OCI-LY1 (cell line): ENCODE data around the gene USP25.

Experiments
- H2AFZ ChIP-seq: fragments of 200-600 bp; sonication (generic), shearing (Covaris generic); 2 replicates; pipeline ENCODE4 v1.6.0; 2014; ENCODE audit warnings: antibody characterized with exemption, mild to moderate bottlenecking, low read length
- H3F3A ChIP-seq: fragments of 200-600 bp; sonication (generic), shearing (Covaris generic); 2 replicates; pipeline ENCODE4 v1.6.0; 2014; ENCODE audit warnings: mild to moderate bottlenecking, antibody characterized with exemption, low read length, moderate library complexity; ENCODE audit not compliant: insufficient read depth
- H3K27ac ChIP-seq: fragments of 200-600 bp; sonication (generic); 2 replicates; pipeline ENCODE4 v1.5.1; 2014; ENCODE audit warnings: low read length, mixed run types, mild to moderate bottlenecking, low read depth; ENCODE audit not compliant: poor library complexity, severe bottlenecking
- H3K27me3 ChIP-seq: fragments of 200-600 bp; sonication (generic); 2 replicates; pipeline ENCODE4 v1.6.0; 2014; ENCODE audit warnings: antibody characterized with exemption, mild to moderate bottlenecking, low read length, moderate library complexity; ENCODE audit not compliant: insufficient read depth
- H3K36me3 ChIP-seq: fragments of 200-600 bp; sonication (generic); 2 replicates; pipeline ENCODE4 v1.6.1; 2014; ENCODE audit warnings: mild to moderate bottlenecking, antibody characterized with exemption, low read length, moderate library complexity, mixed read lengths; ENCODE audit not compliant: insufficient read depth
- H3K4me1 ChIP-seq: fragments of 200-600 bp; sonication (generic); 2 replicates; pipeline ENCODE4 v1.5.1; 2014; ENCODE audit warnings: mild to moderate bottlenecking, low read length, moderate library complexity; ENCODE audit not compliant: insufficient read depth, severe bottlenecking
- H3K4me2 ChIP-seq: fragments of 200-600 bp; sonication (generic), shearing (Covaris generic); 2 replicates; pipeline ENCODE4 v1.6.1; 2014; ENCODE audit warnings: low read length
- H3K4me3 ChIP-seq: fragments of 200-600 bp; sonication (generic); 2 replicates; pipeline ENCODE4 v1.5.1; 2014; ENCODE audit warnings: low read length, low read depth, mild to moderate bottlenecking, mixed read lengths; ENCODE audit not compliant: poor library complexity, severe bottlenecking
- H3K79me2 ChIP-seq: fragments of 200-600 bp; shearing (Covaris generic); 2 replicates; pipeline ENCODE4 v1.6.1; 2016; ENCODE audit warnings: mixed run types, low read length, mixed read lengths; ENCODE audit not compliant: insufficient read depth
- H3K9ac ChIP-seq: fragments of 200-600 bp; sonication (generic), shearing (Covaris generic); 2 replicates; pipeline ENCODE4 v1.6.1; 2014; ENCODE audit warnings: mild to moderate bottlenecking, low read length, mixed read lengths
- H3K9me2 ChIP-seq: fragments of 200-600 bp; sonication (generic), shearing (Covaris generic); 2 replicates; pipeline ENCODE4 v1.6.1; 2014; ENCODE audit warnings: low read depth, mild to moderate bottlenecking, low read length, mixed read lengths
- H3K9me3 ChIP-seq: fragments of 200-600 bp; shearing (Covaris generic); 2 replicates; pipeline ENCODE4 v1.6.1; 2014; ENCODE audit warnings: low read length, mixed read lengths
- H4K20me1 ChIP-seq: fragments of 200-600 bp; sonication (generic), shearing (Covaris generic); 2 replicates; pipeline ENCODE4 v1.6.0; 2016; ENCODE audit warnings: mild to moderate bottlenecking, low read length; ENCODE audit not compliant: insufficient read depth
- EZH2 ChIP-seq: fragments of 200-600 bp; sonication (generic), shearing (Covaris generic); IDR thresholded peaks from 2 replicates; pipeline ENCODE4 v1.8.0; 2017; ENCODE audit warnings: borderline replicate concordance, mixed run types, mild to moderate bottlenecking, antibody characterized with exemption, low read length, moderate library complexity, mixed read lengths
- TF ChIP-seq, protein P1 (sequence below): fragments of 200-600 bp; sonication (generic), shearing (Covaris generic); IDR thresholded peaks from 2 replicates; pipeline ENCODE4 v1.5.1; 2017; ENCODE audit warnings: mild to moderate bottlenecking, antibody characterized with exemption, low read length, moderate library complexity, mixed read lengths

USP25 gene

DNA sequence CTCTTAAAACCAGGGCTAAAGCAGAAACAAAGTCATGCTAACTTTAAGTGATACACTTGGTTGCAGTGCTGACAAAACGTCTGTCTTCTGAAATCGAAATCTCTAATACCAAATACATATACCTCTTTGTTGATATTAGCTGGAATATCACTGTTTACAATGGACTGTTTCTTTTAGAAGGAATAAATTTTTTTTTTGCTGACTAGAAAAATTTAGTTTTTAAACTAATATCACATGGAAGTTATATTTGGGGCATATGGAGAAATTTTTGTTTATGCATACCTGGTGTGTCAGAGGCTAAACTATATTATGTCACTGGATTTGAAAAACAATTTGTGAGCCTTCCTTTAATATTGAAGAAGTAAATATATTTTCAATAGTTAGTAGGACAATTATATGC is 39.1 kb downstream of the USP25 start:
- Histone ChIP-seq H3K9me3 (no peaks in the 10 kb centered on the region), H3K36me3 (peaks cover 28% of the 10 kb centered on the region), H3K4me3 (no peak overlapping the region), H3F3A (no peaks in the 10 kb centered on the region), H3K4me1 (no peaks in the 10 kb centered on the region), H3K9ac (no peak overlapping the region), H4K20me1 (no peaks in the 10 kb centered on the region), H3K27me3 (no peaks in the 10 kb centered on the region), H2AFZ (no peak overlapping the region), H3K79me2 (peaks cover 15% of the 10 kb centered on the region; the same call in 1 of the 2 replicates), H3K9me2 (no peaks in the 10 kb centered on the region), H3K4me2 (no peak overlapping the region), H3K27ac (no peak overlapping the region)
- TF ChIP-seq EZH2 = no peak
- TF ChIP-seq, protein P1, sequence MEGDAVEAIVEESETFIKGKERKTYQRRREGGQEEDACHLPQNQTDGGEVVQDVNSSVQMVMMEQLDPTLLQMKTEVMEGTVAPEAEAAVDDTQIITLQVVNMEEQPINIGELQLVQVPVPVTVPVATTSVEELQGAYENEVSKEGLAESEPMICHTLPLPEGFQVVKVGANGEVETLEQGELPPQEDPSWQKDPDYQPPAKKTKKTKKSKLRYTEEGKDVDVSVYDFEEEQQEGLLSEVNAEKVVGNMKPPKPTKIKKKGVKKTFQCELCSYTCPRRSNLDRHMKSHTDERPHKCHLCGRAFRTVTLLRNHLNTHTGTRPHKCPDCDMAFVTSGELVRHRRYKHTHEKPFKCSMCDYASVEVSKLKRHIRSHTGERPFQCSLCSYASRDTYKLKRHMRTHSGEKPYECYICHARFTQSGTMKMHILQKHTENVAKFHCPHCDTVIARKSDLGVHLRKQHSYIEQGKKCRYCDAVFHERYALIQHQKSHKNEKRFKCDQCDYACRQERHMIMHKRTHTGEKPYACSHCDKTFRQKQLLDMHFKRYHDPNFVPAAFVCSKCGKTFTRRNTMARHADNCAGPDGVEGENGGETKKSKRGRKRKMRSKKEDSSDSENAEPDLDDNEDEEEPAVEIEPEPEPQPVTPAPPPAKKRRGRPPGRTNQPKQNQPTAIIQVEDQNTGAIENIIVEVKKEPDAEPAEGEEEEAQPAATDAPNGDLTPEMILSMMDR = no peak

DNA sequence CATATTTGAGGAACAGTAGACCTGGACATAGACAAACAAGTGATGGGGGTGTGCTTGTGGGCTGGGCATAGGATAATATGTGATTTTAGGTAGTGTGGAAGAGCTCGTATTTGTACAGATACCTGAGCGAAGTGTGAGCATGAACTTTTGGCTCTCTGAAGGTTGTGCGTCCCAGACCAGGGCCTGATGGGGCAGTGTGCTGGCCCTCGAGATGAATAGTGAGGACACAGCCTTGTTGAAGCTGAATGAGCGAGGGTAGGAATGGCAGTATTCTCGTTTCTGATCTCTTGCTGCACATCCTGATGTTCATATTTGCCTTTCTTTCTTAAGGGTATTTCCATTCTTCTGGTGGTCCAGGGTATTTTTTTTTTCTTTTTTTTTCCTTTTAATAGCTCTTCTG is 41.5 kb downstream of the USP25 start:
- Histone ChIP-seq H2AFZ (no peak overlapping the region), H3K79me2 (peaks cover 3% of the 10 kb centered on the region; the same call in 1 of the 2 replicates), H3K4me1 (no peaks in the 10 kb centered on the region), H4K20me1 (no peaks in the 10 kb centered on the region), H3K4me2 (no peak overlapping the region), H3K27me3 (no peaks in the 10 kb centered on the region), H3K27ac (no peak overlapping the region), H3K36me3 (peaks cover 22% of the 10 kb centered on the region), H3K9me3 (no peaks in the 10 kb centered on the region), H3K9ac (no peak overlapping the region), H3K4me3 (no peak overlapping the region), H3F3A (no peaks in the 10 kb centered on the region), H3K9me2 (no peaks in the 10 kb centered on the region)
- TF ChIP-seq, protein P1 = no peak
- TF ChIP-seq EZH2 = no peak

DNA sequence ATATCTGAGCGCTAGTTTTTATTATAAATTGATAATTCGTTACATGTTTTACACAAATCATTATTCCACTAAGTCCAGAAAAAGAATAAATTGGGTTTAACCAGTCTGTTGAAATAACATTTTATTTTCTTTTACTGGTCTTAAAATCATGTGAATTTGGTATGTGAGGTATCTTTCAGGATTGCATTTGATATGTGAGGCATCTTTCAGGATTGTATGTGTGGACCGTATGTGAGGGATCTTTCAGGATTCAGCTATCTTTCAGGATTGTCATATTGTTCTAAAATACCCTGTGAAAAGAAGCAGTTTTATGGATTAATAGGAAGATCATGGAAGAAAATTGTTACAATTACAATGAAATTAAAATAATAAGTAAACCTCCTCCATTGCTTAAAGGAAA is 42.9 kb downstream of the USP25 start:
- Histone ChIP-seq H3K27ac (no peak overlapping the region), H3K4me3 (no peak overlapping the region), H3K79me2 (no peaks in the 10 kb centered on the region; the same call in 1 of the 2 replicates), H3K9me3 (no peaks in the 10 kb centered on the region), H3K4me1 (no peaks in the 10 kb centered on the region), H2AFZ (no peak overlapping the region), H3K36me3 (peaks cover 14% of the 10 kb centered on the region), H3K4me2 (no peak overlapping the region), H3F3A (no peaks in the 10 kb centered on the region), H3K9ac (no peak overlapping the region), H3K9me2 (no peaks in the 10 kb centered on the region), H4K20me1 (no peaks in the 10 kb centered on the region), H3K27me3 (no peaks in the 10 kb centered on the region)
- no peak for TF ChIP-seq EZH2
- TF ChIP-seq, protein P1 = no peak
